ENCODE data around the gene C21orf58. TPM values are rescaled to one million over a fixed set of nuclear protein-coding genes. Genes with fewer than 3 reads are reported as not detected.

The C21orf58 gene
- total RNA-seq, 2 donors from 2014 or later = 0.31 to 0.74 TPM

GRCh38 chr21:46340998-46341397 lies 17.3 kb upstream of the C21orf58 start:
- peaks cover 21% of the 10 kb centered on the region for H3K36me3 ChIP-seq
- no peaks in the 10 kb centered on the region for H3K4me1 ChIP-seq
- no peaks in the 10 kb centered on the region for H3K27me3 ChIP-seq
- H3K9me3 ChIP-seq = no peaks in the 10 kb centered on the region
- TF ChIP-seq CTCF (IDR thresholded peaks at IDR 0.05) = no peak
- no peak overlapping the region for H3K27ac ChIP-seq
- DNase-seq (ENCODE audit: low spot score) = no peak
- no peak overlapping the region for H3K4me3 ChIP-seq

- no peak for DNase-seq (ENCODE audit: low spot score)
- peaks cover 23% of the 10 kb centered on the region for H3K36me3 ChIP-seq
- TF ChIP-seq CTCF (IDR thresholded peaks at IDR 0.05) = no peak
These were observed 12.9 kb upstream of the C21orf58 start for GRCh38 chr21:46336603-46337002.

GRCh38 chr21:46334351-46335140 lies 10.9 kb upstream of the C21orf58 start:
- DNase-seq (ENCODE audit: low spot score) = no peak
- Histone ChIP-seq H3K36me3 (peaks cover 29% of the 10 kb centered on the region), H3K4me1 (no peaks in the 10 kb centered on the region), H3K4me3 (no peak overlapping the region), H3K27me3 (no peaks in the 10 kb centered on the region), H3K27ac (no peak overlapping the region), H3K9me3 (no peaks in the 10 kb centered on the region)
- no peak for TF ChIP-seq CTCF (IDR thresholded peaks at IDR 0.05)

More at GRCh38 chr21:46336603-46337002, 12.9 kb upstream of the C21orf58 start:
- H3K4me3 ChIP-seq = no peak overlapping the region
- no peak overlapping the region for H3K27ac ChIP-seq
- no peaks in the 10 kb centered on the region for H3K4me1 ChIP-seq
- H3K27me3 ChIP-seq = no peaks in the 10 kb centered on the region
- H3K9me3 ChIP-seq = no peaks in the 10 kb centered on the region

- no peak for TF ChIP-seq CTCF (IDR thresholded peaks at IDR 0.05)
- H3K36me3 ChIP-seq = peaks cover 18% of the 10 kb centered on the region
These were observed 6.1 kb upstream of the C21orf58 start for GRCh38 chr21:46329796-46330195.

GRCh38 chr21:46328151-46328550 lies 4.5 kb upstream of the C21orf58 start:
- Histone ChIP-seq H3K27ac (no peak overlapping the region), H3K27me3 (no peaks in the 10 kb centered on the region), H3K4me1 (peaks cover 0 to 16% of the 10 kb centered on the region in 2 donors), H3K9me3 (no peaks in the 10 kb centered on the region), H3K4me3 (no peak overlapping the region), H3K36me3 (peaks cover 18% of the 10 kb centered on the region)
- no peak for TF ChIP-seq CTCF (IDR thresholded peaks at IDR 0.05)
- DNase-seq (ENCODE audit: low spot score) = no peak

More at GRCh38 chr21:46329796-46330195, 6.1 kb upstream of the C21orf58 start:
- Histone ChIP-seq H3K27ac (no peak overlapping the region), H3K27me3 (no peaks in the 10 kb centered on the region), H3K4me3 (no peak overlapping the region), H3K9me3 (no peaks in the 10 kb centered on the region), H3K4me1 (peaks cover 0 to 12% of the 10 kb centered on the region in 2 donors)
- DNase-seq (ENCODE audit: low spot score) = no peak

All from right atrium auricular region (tissue), 2 donors.